Spleen (tissue), 7 donors: ENCODE data around the gene BPTF.

Experiments
- CTCF ChIP-seq, 11 experiments: fragments of 200-600 bp in 7 of 11; fragments of 450-650 bp in 4 of 11; sonication (generic) in 4 of 11; IDR thresholded peaks in 8 of 11; conservative IDR thresholded peaks in 3 of 11; 1 replicate in 7 of 11; 2 replicates in 4 of 11; pipeline versions ENCODE4 v1.4.0 to v1.8.0; 2016 to 2021; ENCODE audit warnings: antibody characterized with exemption in 11 of 11, inconsistent platforms in 4 of 11, mild to moderate bottlenecking in 1 of 11
- POLR2AphosphoS5 ChIP-seq, 3 donors: sonication (generic); formaldehyde crosslinking; IDR thresholded peaks; one replicate each; pipeline ENCODE4 v1.5.1; 2017; ENCODE audit warnings: antibody characterized with exemption in 3 of 3
- donor health status: DM: no; HTN: no; CAD: no; lungs with moderate emphysema.
- donor health status: DM: no; HTN: no; CAD: no.
- donor health status: DM: no; HTN: no; CAD: no.

GRCh38 chr17:67850991-67851631 lies 25.8 kb downstream of the BPTF start:
- TF ChIP-seq CTCF (IDR thresholded peaks at IDR 0.05 in 8 of 11, conservative IDR thresholded peaks at IDR 0.05 in 3 of 11) (no peak), POLR2AphosphoS5 (IDR thresholded peaks at IDR 0.05) (no peak)
